Osteoblast (primary cell): ENCODE results near the gene FAM47C. TPM values are rescaled to one million over a fixed set of nuclear protein-coding genes. Genes with fewer than 3 reads are reported as not detected.
"Not testable (repeated sequence)": the region's sequence is repeated elsewhere in the genome, so short reads cannot be mapped to it uniquely, and the experiment has no call there.

Experiments used
- DNase-seq: peaks from one replicate; pipeline ENCODE4 v3.0.0; 2011; ENCODE audit warnings: low spot score, mixed read lengths; ENCODE audit not compliant: insufficient read length; ENCODE audit errors: missing footprints
- H2AFZ ChIP-seq: 2 replicates; pipeline ENCODE4 v1.6.0; 2011; ENCODE audit warnings: mild to moderate bottlenecking, low read length
- H3K27ac ChIP-seq: 2 replicates; pipeline ENCODE4 v1.5.1; 2011; ENCODE audit warnings: mild to moderate bottlenecking, low read depth, low read length, moderate library complexity
- H3K27me3 ChIP-seq: 2 replicates; pipeline ENCODE4 v1.6.0; 2012; ENCODE audit warnings: mild to moderate bottlenecking, control low read depth, inconsistent platforms, low read length, moderate library complexity; ENCODE audit not compliant: insufficient read depth
- H3K36me3 ChIP-seq: 2 replicates; pipeline ENCODE4 v1.5.1; 2011; ENCODE audit warnings: mild to moderate bottlenecking, low read length, control low read depth, moderate library complexity; ENCODE audit not compliant: insufficient read depth
- H3K4me1 ChIP-seq: 2 replicates; pipeline ENCODE4 v1.5.1; 2011; ENCODE audit warnings: mild to moderate bottlenecking, low read length, control low read depth, moderate library complexity; ENCODE audit not compliant: insufficient read depth
- H3K4me2 ChIP-seq: 2 replicates; pipeline ENCODE4 v1.6.0; 2011; ENCODE audit warnings: mild to moderate bottlenecking, low read length; ENCODE audit not compliant: insufficient read depth
- H3K4me3 ChIP-seq: fragments of 200-600 bp; sonication (generic); 3 replicates; pipeline ENCODE4 v1.5.1; 2012; ENCODE audit warnings: mild to moderate bottlenecking, low read length, inconsistent platforms; ENCODE audit not compliant: insufficient read depth
- H3K79me2 ChIP-seq: 2 replicates; pipeline ENCODE4 v1.6.0; 2012; ENCODE audit warnings: mild to moderate bottlenecking, low read length, control low read depth, inconsistent platforms; ENCODE audit not compliant: insufficient read depth
- H3K9me3 ChIP-seq: 2 replicates; pipeline ENCODE4 v1.5.1; 2011; ENCODE audit warnings: low read depth, low read length, control low read depth
- H4K20me1 ChIP-seq: 2 replicates; pipeline ENCODE4 v1.6.0; 2012; ENCODE audit warnings: mild to moderate bottlenecking, low read length, control low read depth; ENCODE audit not compliant: insufficient read depth
- CTCF ChIP-seq: IDR thresholded peaks from 2 replicates; pipeline ENCODE4 v1.5.1; 2011; ENCODE audit warnings: mild to moderate bottlenecking, low read depth, low read length, moderate library complexity; ENCODE audit errors: extremely low read depth
- total RNA-seq: library from RNA; depleted of rRNA; stranded (reverse); fragments of >200 nt; gene quantifications from 2 replicates; pipeline ENCODE4 v1.2.3, GENCODE V29; 2012

FAM47C gene
- total RNA-seq, 1 donor = not detected

DNA sequence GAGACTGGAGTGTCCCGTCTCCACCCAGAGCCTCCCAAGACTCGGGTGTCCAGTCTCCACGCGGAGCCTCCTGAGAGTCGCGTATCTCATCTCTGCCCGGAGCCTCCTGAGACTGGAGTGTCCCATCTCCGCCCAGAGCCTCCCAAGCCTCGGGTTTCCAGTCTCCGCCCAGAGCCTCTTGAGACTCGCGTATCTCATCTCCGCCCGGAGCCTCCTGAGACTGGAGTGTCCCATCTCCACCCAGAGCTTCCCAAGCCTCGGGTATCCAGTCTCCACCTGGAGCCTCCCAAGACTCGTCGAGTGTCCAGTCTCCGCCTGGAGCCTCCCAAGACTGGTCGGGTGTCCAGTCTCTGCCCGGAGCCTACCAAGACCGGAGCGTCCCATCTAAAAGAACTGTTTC is 2.3 kb downstream of the FAM47C start:
- Histone ChIP-seq H4K20me1 (no peaks in the 10 kb centered on the region), H3K9me3 (no peaks in the 10 kb centered on the region), H2AFZ (no peak overlapping the region), H3K4me2 (no peak overlapping the region), H3K4me3 (no peak overlapping the region), H3K27ac (no peak overlapping the region), H3K79me2 (no peaks in the 10 kb centered on the region), H3K36me3 (no peaks in the 10 kb centered on the region), H3K27me3 (no peaks in the 10 kb centered on the region), H3K4me1 (no peaks in the 10 kb centered on the region)
- no peak for DNase-seq
- TF ChIP-seq CTCF = no peak

DNA sequence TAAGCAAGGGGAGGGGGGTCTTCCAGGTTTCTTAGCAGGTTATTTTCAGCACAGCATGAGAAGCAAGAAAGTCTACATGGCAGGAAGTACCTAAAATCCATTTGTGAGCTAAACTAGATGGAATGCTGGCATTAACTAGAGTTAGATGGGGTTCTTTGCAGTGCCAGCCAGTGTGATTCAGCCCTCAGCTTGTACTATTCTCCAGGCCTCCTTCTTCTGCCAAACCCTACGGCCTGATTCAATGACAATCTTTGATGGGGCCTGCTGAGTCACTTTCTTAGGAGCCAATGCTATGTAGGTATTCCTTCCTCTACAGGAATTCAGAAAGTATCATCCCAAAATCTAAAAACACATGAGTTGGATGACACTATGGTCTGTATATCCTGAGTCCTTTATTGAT is 26.1 kb downstream of the FAM47C start:
- not testable (repeated sequence) for H3K27ac ChIP-seq, H2AFZ ChIP-seq, H3K9me3 ChIP-seq, H3K4me2 ChIP-seq, DNase-seq, H3K4me3 ChIP-seq, H3K79me2 ChIP-seq, H3K27me3 ChIP-seq, H4K20me1 ChIP-seq, H3K4me1 ChIP-seq, H3K36me3 ChIP-seq

DNA sequence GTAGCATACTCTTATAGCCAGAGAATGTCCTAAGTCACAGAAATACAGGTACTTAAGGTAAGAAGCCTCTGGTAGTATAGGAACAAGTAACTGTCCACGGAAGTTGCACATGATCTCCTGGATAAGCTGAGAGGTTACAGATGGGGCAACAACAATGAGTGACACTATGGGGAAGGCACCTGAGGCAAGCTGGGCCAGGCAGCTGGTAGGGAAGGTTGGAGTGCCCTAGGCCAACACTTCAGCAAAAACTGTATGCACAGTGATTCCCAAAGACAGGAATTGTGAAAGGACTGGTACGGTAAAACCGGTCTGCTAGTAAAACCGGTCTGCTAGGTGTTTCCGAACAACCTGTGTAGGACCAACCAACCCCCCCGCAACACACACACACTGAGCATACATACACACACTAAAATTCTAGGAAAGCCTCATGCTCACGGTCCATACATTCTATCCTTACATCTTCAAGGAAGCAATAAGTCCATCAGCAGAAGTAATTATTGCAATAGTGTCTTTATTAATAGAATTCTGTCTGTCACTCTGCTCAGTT is 28.6 kb downstream of the FAM47C start:
- H2AFZ ChIP-seq, H4K20me1 ChIP-seq, H3K27me3 ChIP-seq: not testable (repeated sequence)

DNA sequence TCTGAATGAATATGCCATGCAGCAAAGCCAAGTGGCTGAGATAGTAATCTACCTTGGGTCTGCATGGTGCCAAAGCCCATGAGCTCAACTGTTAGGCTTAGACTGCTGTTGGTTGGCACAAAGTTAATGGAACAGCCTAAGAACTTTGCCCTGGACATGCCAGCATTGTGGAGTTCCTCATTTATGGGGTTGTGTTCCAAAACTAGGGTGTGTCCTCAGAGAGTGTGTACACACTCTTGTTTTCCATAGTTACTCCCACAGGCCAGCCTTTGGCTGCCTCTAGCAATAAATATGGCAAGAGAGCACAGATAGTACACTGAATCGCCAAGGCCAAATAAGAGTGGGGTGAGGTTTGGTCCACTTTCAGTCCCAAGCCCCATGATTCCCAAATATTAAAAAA is 30.6 kb downstream of the FAM47C start:
- H3K27me3 ChIP-seq, H4K20me1 ChIP-seq, H3K4me2 ChIP-seq, H3K36me3 ChIP-seq, H3K27ac ChIP-seq, DNase-seq, H3K4me3 ChIP-seq, H2AFZ ChIP-seq, H3K79me2 ChIP-seq, H3K4me1 ChIP-seq, H3K9me3 ChIP-seq: not testable (repeated sequence)

More for the DNA sequence above, 28.6 kb downstream of the FAM47C start:
- not testable (repeated sequence) for H3K36me3 ChIP-seq, H3K79me2 ChIP-seq, H3K4me3 ChIP-seq, H3K4me2 ChIP-seq, H3K9me3 ChIP-seq, DNase-seq, H3K4me1 ChIP-seq, H3K27ac ChIP-seq

DNA sequence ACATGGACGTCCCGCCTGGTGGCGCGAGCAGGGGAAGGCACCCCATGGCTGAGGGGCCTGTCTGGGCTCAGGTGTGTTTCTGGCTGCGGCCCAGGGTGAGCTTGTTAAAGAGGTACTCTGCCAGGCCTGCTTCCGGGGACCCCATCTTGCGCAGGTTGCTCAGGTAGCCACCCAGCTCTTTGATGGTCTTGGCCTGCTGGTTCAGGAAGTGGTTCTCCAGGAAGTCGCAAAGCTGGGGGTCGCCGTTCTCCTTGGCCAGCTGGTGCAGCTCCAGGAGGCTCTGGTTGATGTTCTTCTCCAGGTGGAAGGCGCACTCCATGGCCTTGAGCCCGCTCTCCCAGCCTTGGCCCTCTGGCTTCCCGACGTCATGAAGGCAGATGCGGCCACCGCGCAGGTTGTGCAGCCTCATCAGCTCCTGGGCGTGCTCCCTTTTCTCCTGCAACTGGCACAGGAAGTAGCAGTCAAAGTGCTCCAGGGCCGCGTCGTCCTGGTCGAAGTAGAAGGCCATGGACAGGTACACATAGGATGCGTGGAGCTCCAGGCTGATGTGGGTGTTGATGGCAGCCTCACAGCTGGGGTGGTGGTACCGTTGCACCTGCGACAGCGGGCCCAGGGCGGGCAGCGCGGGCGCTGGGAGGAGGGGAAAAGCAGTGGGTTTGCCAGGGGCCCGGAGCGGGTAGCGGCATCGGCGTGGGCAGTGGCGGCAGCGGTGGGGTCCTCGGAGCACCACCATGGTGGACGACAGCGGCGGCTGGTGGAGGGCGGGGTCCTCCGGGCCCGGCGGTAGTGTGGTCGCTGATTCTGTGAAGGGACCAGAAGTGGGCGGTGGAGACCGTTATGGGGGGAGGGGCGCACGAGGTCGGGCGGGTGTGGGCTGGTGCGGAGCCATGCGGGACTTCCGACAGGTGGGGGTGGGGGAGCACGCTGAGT is 35.1 kb downstream of the FAM47C start:
- not testable (repeated sequence) for H2AFZ ChIP-seq, H3K4me2 ChIP-seq, DNase-seq, H3K4me1 ChIP-seq, H3K9me3 ChIP-seq, H4K20me1 ChIP-seq, H3K27me3 ChIP-seq, H3K36me3 ChIP-seq, H3K27ac ChIP-seq, H3K4me3 ChIP-seq, H3K79me2 ChIP-seq
